HG03066 (cell line): ENCODE results near the gene CYTIP.
A peak's percentile ranks its signal among the peaks of the same experiment; 100 is the strongest.

Source experiments
- ATAC-seq: cut with Tn5 transposase; IDR thresholded peaks from one replicate; pipeline ENCODE4 v1.9.1; 2021; ENCODE audit warnings: low read depth; ENCODE audit not compliant: unreplicated experiment

The CYTIP gene

DNA sequence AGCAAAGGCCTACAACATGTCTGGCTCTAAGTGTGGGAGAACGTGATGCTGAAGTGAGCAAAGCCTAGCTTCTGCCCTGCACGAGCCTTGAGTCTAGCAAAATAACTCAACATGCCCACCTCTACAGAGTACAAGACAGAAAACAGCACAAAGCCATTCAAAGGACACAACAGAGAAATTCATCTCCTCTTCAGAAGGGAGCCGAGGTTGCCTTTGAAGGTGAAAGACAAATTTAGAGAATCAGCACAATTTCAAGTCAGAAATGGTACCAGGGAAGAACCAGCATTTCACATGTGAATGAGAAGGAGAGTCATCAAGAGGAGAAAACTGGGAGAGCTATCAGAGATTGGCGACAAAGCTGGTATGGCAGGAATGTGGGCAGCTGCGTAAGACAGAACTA, 21.7 kb upstream of the CYTIP start:
- ATAC-seq = no peak

DNA sequence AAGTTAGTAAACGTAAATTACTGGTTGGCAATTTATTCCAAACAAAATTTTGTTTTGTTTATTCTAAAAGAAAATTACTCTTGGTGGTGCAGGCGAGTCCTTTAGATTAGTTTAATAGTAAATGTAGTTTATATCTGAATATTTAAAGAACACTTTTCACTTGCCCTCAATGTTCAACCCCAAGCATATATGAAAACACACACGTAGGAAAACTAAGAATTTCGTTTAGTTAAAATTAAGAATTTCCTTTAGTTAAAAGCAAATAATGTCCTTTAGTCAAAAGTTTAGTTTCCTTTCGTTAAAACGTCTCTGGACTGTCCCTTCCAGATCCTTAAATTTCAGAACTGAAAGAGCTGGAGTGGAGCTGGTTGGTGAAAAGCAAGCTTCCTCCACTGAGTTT, 19.1 kb upstream of the CYTIP start:
- ATAC-seq = no peak

DNA sequence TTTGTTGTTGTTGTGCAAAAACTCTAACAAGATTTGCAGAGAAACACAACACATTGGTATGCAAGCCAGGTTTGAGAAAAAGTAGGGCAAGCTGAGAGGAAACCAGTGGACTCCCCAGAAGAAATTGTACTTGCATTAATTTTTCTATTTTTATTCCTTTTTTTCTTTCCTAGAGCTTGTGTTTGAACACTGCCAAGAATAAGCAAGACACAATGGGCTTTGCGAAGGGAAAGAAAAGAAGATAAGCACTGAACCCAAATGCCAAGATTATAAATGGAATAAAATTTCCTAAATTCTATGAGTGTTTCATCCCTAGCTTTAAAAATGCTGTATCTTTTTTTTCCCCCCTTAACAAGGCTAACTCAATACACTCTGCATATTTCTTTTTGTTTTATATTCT, 17.0 kb upstream of the CYTIP start:
- no peak for ATAC-seq

DNA sequence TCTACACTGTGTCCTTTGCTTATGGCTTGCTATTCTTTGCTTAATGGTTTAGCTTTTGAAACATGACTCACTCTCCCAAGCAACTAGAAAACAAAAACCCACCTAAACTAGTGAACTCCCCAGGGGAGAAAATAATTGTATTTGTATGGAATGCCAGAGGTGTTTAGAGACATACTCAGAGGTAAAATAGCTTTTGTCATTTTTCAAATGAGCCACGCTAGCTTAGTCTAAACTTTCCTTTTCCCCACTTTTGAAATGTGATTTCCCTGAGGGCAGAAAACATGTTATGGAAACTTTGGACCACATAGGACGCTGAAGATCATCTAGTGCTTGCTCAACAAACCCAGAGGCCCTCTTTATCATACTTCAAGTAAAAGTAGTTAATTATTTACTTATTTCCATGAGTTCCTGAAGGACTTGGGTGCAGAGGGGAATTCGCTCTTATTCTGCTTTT, 16.5 kb upstream of the CYTIP start:
- ATAC-seq = no peak

DNA sequence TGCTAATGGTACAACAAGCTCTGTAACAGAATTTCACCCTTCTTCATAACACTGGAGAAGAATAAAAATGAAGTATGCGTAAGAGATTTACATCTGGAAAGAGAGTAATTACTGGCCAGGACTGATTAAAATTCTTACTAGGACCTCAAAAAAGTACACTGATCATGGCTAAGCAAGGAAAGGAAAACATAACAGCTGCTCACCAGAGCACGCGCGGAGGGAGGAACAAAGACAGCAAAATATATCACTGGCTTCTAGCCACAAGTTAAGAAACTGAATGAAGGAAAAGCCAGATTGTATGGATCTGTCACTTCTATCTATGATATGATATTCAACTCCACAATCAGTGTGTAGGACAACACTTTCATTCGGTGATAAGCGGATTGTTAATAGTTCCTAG, 15.6 kb upstream of the CYTIP start:
- ATAC-seq = no peak

DNA sequence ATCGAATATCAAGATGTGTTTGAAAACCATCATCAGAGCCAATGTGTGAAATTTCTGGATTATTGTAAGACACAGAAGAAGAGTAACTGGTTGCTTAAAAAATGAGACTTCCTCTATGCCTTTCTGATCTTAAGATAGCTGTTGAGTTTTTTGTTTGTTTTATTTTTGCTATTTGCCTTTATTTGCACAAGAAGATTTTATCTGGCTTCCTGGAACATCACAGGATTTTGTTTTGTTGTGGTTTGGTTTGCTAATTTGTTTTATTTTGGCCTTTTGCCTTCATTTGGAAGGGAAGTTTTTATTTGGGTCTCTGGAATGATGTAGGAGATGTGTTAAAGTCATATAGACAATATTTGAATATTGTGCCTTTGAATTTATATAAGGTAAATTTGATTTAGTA, 3.9 kb upstream of the CYTIP start:
- no peak for ATAC-seq

DNA sequence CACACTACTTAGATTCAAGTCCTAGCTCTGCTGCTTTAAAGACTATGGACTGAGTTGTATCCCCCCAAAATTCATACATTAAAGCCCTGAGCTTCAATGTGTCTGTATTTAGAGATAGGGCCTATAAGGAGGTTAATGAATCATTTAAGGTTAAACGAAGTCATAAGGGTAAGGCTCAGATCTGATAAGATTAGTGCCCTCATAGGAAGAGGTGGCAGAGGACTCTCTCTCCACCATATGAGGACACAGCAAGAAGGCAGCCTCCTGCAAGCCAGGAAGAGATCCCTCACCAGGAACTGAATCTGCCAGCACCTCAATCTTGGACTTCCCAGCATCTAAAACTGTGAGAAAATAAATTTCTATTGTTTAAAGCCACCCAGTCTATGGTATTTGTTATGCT, 3.1 kb upstream of the CYTIP start:
- no peak for ATAC-seq

DNA sequence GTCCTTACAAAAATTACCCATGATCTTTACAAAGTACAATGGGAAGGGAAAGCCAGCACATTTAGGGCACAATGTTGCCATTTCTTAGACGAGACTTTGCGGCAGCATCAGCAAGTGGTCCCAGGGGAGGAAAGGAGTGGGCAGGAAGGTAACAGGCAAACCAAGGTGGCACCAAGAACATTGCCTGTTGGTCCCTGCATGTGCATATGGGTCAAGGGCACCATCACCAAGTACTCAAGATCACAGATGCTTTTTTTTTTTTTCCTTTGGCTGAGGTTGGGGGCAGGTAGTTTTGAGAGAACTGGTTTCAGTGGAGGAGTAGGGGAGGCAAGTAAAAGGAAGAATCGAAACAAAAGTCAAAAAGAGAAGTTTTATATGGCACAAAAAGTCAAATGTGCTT, 752 bp upstream of the CYTIP start:
- no peak for ATAC-seq

DNA sequence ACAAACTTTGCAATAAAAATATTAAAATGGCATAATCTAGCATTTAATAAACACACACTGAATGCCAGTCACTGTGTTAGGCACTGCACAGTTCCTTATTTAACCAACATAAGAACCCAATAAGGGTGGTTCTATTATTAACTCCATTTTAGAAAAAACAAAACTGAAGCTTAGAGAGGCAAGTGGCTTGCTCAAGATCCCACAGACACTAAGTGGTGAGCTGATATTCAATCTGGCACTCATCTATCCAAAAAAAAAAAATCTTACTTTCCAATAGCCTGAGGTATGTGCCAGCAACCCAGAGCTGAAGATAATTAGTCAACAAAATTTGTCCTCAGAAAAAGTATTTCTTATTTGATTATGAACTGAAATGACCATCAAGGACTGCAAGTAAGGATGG, 799 bp downstream of the CYTIP start:
- no peak for ATAC-seq

DNA sequence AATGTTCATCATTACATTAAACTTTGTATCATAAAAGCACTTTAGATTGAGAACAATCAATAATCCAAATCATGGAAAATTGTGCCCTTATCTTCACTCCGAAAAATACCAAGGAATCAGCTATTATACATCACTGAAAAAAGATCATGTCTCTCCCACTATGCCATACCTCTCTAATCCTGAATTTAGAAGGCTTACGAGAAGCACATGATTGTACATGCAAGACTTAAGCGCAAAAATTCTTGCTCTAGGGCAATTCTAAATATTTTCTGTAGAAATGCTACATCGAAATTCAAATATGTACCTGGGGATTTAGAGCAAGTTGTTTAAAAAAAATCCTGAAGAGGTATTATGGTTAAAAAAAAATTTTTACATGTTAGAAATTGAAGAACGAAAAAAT, 1.3 kb downstream of the CYTIP start:
- no peak for ATAC-seq

DNA sequence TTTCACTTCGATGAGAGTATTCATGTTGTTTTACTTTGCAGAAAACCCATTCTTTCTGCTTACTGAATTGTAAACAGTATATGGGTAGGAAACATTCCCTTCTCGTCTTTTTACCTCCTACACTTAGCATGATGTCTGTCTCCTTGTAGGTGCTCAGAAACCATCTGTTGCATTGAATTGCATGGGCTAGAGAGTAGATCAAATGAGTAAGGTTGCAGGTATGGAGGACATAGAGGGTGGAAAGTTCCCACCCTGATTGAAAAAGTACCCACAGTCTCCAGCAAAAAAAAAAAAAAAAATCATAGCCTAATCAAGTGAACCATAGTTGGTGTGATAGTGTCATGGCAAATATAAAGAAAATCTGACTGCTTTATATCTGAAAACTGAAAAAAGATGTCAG, 1.7 kb downstream of the CYTIP start:
- ATAC-seq = no peak

DNA sequence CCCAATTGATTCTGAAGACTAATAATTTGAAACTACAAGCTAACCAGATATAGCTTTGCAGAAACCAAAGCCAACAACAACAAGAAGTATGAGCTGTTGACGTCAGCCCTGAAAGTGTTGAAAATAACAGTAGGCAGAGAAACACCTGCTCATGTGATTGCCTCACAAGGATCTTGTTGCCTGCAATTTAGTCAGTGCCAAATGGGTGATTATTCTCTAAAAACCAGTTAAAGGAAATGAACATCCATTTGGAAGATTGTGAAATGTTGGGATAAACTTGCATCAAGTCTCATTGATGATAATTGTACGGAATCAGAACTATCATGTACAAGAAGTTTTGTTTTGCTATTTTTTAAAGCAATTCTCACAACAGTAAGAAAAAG, 2.8 kb downstream of the CYTIP start:
- peak; percentile 43 for ATAC-seq

DNA sequence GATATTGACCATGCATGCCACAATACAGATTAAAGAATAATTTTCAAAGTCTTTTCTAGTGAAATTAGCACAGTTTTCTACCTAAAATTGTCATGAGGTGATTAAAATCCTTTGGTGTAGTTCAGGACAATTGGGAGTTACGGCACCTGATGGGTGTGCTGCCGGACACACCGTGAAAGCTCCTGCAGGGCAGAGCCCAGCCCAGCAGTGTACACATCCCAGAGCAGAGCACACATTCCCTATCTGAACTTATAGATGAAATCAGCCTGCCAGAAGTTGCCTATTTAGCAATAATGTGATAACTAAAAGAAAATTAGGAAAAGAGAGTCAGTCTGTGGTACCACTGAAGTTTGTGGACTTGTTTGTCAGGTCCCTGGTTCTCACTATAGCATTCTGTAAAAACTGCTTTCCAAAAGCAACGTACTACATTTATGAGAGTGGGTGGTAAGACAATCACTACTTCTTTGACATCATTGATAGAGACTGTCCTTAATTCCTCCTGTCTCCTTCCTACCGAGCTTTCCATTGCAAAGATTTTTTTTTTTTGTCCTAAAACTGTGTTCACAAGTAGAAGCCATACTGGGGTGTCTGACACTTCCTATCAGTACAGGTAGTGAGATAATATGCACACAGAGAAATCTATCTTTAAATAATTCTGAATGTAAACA, 3.4 kb downstream of the CYTIP start:
- no peak for ATAC-seq

DNA sequence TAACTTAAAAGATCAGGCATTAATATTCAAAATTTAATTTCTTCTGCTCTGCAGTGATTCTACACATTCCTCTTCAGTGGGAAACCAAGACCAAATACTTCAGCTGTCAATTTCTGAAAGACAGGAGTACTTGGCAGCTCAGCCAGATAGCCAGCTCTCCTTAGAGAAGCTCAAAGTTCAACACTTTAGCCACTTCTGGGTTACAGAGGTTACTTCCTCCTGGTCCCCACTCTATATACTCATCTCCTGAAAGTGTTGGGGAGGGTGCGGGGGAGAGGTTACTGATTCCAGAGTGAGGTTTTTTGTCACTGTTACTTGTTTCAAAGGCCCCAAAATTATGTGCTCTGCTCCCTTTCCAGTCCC, 4.1 kb downstream of the CYTIP start:
- ATAC-seq = peak; percentile 40

DNA sequence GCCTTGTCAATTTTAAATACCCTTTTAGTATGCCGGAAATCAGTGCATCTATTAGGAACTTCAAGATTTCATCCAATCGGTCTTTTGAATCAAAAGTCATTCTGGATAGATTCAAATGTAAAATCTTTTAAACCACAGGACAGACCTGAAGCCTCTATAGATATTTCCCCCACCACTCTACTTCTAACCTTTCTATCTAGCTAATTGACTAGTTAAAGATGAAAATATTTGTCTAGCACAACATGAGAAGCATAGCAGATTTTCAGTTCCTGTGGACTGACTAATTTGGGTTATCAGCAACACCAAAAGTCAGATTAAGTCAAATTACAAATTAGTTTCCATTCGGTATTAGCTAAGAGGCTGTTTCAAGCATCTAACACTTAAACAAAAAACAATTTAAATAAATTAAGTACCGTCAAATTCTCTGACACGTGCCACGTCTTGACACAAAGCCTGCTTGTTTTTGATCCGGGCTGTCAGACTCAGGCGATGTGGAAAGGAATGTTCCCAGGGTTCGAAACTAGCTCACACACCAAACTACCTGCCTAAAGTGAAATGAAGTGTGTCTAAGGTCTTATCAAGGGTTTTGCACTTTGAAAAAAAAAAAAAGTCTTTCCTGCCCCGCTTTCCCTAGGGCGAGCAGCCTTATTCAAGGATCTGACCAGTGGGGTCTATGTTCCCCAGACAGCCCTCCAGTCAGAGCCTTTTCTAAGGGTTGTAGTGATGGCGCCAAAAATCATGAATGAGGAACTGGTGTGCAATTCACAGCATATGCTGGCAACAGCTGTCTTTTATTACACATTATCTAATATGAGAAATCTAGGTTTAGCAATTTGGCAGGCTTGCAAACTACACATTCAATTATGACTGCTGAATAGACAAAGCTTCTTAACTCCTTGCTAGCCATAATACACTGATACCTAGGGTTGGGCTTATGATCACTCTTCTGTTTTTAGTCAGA, 4.7 kb downstream of the CYTIP start:
- peak; percentile 13 for ATAC-seq

DNA sequence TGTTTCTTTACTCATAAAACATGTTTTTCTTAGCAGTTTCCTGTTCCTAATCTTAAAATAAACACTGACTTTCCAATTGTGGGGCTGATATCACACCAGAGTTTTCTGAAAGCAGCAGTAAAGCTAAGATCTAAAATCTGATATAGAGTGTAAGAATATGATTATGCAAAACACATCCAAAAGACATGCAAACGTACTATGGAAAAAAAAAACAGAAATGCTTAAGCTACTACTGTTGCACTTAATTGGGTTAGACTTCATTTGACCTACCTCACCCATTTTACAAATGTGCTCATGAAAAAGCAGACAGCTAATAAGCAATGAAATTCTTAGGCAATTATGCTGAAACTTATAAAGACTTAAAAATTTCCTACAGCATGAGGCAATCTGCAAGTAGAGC, 10.5 kb downstream of the CYTIP start:
- ATAC-seq = no peak

DNA sequence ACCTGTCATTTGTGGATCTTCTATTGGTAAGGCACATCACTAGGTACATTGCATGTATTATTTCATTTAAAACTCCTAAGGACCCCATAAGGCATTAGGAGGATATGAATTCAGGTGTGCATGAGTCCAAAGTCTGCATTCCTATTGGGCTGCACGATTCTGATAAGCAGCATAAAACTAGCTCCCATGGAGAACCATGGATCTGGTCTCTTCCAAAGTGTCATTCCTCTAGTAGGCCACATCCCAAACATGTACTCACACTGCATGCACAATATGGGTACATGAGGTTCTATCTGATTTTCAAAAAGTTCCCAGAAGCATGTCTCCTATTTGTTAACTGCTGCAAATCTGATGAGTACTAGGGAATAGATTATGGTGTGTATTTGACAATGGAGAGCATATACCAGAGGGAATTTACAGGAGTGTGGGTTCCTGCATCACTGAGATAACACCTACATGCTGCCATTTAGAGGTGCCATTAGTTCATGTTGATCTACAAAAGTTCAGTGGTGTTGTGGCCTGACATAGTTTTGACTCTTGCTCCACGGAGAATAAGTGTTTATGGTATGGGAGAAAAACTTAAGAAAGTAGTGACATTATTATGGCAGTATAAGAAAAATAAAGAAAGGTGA, 11.3 kb downstream of the CYTIP start:
- ATAC-seq = no peak

DNA sequence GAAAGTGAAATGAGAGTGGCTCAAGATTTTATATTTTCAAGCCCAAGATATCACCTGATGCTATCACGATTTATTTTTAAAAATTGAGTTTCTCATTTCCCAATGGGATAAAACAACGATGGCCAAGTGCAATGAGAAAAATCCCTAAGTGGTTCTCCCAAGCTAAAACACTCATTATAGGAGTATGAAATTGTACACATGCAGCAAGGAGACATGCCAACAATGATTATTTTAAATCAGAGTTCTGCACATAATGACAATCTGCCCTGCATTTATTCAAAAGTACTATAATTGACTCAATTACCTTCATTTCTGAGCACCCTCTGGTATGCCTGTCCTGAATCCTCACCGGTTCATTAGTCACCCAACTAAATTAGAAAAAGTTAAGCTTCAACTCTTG, 12.7 kb downstream of the CYTIP start:
- no peak for ATAC-seq

DNA sequence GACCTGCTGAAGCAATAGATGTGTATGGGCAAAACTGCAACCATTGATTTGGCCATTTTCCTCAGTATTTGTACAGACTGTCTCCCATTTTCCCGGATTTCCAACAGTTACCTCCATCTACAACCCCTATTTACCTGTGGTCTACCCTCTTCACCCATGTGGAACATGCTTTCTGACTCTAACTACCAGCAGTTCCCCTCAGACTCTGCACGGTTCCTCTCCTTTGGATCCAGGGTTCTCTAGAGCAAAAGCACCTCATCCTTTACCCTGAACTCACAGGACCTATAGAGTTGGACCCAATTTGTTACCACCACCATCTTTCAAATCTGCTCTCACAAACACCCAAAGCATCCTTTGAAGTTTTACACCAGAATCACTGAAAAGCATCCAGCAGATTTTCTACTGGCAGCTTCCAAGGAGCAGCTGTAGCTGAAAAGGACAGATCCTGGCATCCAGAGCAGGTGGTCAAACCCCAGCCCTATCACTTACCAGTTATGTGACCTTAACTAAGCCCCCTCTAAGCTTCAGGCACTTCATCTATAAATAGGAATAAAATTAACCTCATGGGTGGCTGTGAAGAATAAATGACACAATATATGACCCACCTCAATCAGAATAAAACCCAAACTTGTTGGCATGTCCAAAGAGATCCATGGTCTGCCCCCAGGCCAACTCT, 15.3 kb downstream of the CYTIP start:
- ATAC-seq = no peak

DNA sequence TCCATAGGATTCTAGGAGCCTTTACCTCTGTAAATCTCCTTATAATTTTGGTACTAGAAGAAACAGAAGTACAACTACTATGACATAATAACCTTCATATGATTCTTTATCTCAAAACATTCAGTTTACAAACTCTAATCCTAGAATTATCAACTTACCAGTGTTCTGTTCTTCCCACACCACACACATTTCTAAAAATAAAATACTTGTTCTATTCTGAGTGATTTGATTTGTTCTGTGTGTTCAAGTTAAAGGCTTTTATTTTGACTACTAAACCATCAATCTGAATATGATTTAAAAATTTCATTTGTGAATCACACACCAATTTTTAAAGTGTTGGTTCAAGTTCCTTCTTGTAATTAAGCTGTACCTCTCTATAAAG, 16.0 kb downstream of the CYTIP start:
- no peak for ATAC-seq
